NCI-H2107 treated with DMSO at 0.1 percent for 48 hours (cell line): ENCODE data around the gene CLCN2.

ENCODE experiments used
- DNase-seq: peaks from one replicate; lab custom pipeline; 2025; ENCODE audit not compliant: unreplicated experiment; lab: John Stamatoyannopoulos, UW

The CLCN2 gene

DNA sequence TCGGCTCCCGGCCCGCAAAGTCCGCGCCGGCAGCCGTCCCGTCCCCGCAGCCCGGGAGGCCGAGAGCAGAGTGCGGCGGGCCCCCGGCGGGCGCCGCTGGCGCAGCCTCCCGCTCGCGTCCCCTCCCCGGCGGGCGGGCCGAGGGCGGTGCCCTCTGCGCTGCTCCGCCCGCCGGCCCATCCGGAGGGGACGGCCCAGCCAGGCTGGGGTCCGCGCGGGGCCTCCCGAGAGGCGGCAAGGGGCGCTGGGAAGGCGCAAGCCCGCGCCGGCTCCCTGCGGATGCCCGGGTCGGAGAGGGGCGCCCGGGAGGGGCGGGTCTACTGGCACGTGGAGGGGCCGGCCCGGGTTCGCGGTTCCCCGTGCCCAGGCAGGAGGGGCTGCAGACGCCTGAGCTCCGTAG, at the start of gene CLCN2, which contains the start of gene POLR2H:
CLCN2 (minus strand) TSS at position 74 of the 400 bp plus-strand sequence. CDS start 126 bp downstream, outside the sequence.
POLR2H (plus strand) TSS at position 179 of the 400 bp plus-strand sequence. CDS start 1,783 bp downstream, outside the sequence.
- no peak for DNase-seq

DNA sequence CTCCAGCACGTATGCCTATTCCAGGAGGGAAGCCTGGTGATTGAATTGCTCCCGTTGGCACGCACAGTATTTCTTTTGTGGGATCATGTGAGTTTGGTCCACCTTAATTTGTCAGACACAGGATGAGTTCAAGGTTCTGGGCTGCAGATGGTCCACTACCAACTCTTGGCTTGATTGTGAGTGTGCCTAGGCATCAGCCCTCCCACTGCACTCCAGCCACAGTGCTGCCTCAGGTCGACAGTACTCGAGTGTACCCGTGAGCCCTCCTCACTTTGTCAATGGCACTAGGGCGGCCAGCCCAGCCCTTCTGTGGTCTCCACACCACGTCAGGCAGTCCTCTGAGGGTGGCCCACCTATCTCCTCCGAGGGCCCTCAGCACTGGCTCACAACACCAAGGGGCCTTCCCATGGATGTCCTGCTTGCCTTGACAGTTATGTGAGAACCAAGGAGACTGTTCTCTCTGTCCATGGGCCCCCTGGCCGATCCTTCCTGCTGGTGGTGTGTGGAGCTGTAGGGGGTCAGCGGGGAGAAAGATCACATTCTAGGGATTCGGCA, 48.6 kb upstream of the CLCN2 start:
- DNase-seq = no peak

DNA sequence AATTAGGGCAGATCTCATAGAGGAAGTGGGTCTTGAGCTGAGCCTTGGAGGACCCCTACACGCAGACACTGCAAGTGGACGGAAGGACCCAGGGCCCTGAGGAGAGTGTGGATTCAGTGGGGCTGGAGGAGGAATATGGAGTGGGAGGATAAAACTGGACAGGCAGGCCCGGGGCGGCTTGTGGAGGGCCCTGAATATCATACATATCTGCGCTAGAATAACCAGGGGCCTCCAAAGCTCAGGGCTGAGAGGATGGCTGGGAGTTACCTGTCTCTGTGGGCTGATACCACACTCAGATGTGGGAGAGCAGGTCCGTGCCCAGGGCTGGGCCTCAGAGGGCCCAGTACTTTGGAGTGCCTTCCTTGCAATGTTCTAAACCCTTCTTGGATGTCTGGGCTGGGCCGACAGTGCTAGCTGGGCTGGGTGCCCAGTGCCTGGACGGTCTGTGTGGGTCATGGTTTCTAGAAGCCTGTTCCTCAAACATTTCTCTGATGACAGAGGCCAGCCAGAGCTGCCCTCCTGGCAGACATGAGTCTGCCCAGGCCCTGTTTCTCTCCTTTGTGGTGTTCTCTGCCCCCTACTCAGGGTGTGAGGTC, 48.0 kb upstream of the CLCN2 start:
- no peak for DNase-seq

DNA sequence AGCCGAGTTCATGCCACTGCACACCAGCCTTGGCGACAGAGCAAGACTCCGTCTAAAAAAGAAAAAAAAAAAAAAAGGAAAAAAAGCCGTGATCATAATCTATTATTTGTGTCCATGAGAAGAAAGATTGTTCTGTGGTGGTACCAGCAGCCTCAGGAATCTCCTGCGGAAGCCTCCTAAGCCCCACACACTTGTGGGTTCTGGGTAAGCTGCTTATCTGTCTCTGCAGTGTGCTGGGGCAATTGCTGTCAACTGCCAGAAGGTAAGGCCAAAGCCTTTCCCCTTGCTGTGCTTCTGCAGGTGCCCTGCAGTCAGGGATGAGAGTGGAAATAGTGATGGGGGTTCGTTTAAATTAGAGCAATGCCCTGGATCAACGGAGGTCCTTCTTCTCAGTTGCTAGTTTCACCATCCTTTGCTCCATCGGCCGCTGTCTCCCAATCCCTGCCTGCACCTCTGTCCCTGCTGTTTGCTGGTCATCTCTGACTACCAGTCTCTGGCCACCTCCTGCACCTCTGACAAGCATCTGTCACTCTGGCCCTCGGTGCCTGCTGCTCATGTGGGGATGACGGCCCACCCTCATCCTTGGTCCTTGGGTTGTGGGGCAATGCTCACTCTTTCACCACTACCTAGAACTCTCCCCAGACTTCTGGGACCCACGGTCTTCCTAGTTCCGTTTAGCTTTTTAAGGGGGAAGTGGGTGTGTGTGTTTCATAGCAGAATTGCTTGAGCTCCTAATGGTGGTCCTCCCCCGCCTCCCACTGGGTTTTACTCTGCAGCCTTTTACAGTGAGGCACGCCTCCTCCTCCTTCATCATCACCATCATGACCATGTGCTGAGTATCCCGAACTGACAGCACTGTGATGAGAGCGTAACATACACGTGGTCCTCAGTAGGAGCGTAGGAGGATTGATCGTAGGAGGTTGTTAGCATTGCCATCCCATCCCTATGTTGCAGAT, 43.9 kb upstream of the CLCN2 start:
- no peak for DNase-seq

DNA sequence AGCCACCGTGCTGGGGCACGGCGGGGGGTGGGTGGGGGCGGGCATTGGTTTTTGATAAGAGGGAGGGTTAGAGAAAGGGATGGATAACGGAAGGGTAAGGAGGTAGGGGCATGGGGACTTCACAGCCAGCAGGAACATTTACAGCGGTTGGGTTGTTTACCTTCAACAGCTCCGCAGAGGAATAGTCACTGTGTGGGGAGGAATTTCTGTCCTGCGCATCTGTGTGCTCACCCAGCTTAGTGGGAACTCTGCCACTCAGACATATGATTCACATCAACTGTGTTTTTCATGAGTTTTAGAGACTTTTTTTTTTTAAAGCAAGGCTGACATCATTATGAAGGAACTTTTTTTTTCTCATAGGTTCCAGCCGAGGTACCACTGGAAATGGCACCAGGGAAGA, 38.0 kb upstream of the CLCN2 start:
- DNase-seq = no peak

DNA sequence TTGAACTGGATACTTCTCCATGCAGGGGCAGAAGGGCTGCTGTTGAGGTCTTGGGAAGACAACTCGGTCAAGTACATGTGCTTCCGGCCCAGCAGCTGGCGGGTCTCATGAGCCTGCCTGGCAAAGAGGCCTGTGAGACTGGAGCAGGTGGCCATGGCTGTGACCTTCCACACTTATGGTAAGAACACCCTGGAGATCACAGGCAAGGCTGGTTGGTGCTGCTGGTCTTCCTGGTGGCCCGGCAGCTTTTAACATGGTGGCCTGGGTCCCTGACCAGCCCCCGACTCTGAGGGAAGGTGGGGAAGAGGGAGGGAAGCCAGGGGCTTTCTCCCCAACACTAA, 33.9 kb upstream of the CLCN2 start:
- DNase-seq = no peak

DNA sequence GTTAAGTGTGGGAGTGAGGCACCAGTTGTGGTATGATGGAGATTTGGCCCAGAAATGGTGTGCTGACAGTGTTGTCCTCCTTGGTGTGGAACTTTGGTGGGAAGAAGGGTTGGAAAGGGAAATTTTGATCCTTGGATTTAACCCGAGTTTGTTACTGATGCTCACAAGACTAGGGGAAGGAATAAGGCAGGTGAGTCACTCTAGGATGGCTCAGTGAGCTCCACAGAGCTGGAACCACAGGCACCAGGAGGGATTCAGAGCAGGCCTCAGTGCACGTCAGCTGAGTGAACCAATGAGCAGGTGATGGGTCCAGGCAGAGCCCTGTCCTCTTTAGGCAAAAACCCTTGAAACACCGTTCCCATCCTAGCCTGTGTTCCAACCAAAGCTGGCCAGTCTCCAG, 29.9 kb upstream of the CLCN2 start:
- no peak for DNase-seq

DNA sequence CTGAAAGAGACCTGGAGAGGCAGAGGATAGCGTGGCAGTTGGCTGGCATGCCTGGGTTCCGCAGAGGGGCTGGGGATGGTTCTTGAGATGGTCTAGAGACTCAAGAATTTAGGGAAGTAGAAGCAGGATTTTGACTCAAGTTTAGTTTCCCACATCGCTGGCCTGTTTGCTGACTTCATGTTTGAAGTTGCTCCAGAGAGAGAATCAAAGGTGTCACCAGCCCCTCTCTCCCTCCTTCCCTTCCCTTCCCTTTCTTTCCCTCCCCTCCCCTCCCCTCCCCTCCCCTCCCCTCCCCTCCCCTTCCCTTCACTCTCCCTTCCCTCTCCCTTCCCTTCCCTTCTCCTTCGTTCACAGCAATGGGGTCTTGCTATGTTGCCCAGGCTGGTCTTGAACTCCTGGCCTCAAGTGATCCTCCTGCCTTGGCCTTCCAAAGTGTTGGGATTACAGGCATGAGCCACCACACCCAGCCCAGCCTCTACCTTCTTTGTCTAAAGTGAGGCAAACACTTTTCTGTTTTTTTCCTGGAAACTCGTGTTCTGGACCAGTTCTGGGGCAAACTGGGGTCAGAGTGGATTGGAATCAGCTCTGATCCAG, 28.6 kb upstream of the CLCN2 start:
- no peak for DNase-seq

DNA sequence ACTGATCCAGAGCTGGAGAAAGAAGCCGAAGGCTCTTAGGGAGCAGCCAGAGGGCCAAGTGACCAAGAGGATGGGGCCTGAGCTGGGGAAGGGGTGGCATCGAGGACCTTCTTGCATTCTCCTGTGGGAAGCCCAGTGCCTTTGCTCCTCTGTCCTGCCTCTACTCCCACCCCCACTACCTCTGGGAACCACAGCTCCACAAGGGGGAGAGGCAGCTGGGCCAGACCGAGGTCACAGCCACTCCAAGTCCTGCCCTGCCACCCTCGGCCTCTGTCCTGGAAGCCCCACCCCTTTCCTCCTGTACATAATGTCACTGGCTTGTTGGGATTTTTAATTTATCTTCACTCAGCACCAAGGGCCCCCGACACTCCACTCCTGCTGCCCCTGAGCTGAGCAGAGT, 28.0 kb upstream of the CLCN2 start:
- DNase-seq = no peak

DNA sequence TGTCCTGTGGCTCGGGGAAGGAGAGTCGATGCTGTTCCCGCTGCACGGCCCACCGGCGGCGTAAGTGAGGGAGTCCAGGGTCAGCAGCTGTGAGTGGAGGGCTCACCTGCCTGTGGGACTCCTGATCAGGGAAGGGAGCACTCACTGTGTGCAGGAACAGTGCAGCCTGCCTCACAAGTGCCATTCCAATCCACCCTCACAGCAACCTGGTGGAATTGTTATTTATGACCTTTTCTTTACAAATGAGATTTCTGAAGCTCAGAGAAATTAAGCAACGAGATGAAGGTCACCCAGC, 27.5 kb upstream of the CLCN2 start:
- no peak for DNase-seq

DNA sequence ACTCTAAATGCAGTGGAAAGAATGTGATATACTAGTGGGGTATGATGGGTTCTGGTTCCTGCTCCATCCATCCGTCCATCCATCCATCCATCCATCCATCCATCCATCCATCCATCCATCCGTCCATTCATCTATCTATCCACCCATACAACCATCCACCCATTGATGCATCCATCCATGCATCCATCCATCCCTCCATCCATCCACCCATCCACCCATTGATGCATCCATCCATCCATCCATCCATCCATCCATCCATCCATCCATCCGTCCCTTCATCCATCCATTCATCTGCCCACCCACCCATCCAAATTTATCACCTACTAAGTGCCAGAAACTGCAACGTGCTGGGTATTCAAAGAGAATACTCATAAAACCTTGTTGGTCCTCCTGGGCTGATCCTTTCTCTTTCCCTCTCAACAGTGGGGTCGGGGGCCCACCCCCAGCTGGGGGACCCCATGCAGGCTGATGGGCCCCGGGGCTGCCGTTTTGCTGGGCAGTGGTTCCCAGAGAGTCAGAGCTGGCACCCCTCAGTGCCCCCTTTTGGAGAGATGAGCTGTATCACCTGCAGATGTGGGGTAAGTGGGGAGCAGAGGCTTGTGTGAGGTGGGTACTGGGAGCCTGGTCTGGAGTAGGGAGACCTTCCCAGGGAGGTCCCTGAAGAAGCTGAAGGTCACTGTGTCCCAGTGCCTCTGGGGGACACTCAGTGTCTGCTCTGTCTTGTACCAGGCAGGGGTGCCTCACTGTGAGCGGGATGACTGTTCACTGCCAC, 26.9 kb upstream of the CLCN2 start:
- DNase-seq = no peak

DNA sequence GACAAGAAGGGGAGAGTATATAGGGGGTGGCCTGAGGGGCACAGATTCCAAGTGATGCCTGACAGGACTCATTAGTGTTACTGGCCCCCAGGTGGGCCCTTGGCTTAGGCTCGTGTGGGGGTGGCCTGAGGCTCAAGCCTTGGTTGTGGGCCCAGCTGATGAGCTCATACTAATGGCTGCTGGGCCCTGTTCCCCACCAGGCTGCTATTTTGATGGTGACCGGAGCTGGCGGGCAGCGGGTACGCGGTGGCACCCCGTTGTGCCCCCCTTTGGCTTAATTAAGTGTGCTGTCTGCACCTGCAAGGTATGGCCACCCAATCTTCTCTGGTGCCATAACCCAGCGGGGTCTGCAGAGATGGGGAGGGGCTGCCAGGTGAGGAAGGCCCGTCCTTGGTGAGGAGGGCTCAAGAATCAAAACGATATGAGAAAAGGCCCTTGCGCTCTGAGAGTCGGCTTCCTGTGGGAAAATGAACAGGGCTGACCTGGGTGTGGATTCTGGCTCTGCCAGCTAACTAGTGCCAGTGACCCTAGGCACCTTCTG, 25.8 kb upstream of the CLCN2 start:
- DNase-seq = no peak

DNA sequence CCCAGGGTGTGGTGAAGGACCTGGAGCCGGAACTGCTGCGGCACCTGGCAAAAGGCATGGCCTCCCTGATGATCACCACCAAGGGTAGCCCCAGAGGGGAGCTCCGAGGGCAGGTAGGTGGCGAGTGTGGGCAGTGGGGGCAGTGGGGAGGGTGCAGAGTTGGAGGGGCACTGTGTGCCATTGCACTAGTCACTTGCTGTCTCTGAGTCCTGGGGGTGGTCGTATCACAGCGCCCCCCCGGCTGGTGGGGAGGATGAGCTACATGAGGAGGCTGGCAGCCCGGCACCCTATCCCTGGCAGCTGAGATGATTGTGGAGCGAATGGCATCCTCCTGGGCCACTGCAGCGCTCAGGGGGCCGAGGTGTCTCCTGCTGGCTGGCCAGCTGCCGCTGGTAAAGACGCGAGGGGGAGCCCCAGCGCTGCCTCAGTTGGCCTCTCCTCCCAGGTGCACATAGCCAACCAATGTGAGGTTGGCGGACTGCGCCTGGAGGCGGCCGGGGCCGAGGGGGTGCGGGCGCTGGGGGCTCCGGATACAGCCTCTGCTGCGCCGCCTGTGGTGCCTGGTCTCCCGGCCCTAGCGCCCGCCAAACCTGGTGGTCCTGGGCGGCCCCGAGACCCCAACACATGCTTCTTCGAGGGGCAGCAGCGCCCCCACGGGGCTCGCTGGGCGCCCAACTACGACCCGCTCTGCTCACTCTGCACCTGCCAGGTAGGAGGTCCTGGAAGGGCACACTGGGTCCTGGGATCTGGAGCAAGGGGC, 24.8 kb upstream of the CLCN2 start:
- no peak for DNase-seq

DNA sequence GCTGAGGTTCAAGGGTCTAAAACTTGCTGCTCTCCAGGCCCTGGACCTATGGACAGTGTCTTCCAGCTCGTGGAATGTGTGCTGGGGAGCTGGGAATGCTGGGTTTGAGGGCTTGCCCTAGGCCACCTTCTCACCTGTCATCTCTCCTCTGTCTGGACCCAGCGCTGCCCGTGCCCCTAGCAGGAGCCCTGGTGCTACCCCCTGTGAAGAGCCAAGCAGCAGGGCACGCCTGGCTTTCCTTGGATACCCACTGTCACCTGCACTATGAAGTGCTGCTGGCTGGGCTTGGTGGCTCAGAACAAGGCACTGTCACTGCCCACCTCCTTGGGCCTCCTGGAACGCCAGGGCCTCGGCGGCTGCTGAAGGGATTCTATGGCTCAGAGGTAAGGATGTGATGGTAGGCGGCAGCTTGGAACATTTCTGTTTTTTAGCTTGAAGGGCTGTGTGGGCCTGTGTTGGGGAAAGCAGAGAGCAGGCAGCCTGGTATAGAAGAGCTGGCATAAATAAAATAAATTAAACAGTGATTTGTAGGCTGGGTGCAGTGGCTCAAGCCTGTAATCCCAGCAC, 23.5 kb upstream of the CLCN2 start:
- DNase-seq = no peak

DNA sequence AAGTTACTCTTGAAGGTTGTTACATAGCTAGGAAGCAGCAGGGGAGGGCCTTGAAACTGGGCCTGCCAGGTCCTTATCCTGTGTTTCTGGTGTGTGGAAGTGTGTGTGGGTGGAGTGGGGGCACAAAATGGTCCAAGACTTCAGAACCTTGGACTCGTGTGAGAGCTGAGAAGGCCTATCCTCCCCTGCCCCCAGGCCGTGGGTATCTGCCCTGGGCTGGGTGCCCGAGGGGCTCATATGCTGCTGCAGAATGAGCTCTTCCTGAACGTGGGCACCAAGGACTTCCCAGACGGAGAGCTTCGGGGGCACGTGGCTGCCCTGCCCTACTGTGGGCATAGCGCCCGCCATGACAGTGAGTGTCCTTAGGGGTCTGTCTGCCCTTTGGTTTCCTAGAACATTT, 22.9 kb upstream of the CLCN2 start:
- no peak for DNase-seq

DNA sequence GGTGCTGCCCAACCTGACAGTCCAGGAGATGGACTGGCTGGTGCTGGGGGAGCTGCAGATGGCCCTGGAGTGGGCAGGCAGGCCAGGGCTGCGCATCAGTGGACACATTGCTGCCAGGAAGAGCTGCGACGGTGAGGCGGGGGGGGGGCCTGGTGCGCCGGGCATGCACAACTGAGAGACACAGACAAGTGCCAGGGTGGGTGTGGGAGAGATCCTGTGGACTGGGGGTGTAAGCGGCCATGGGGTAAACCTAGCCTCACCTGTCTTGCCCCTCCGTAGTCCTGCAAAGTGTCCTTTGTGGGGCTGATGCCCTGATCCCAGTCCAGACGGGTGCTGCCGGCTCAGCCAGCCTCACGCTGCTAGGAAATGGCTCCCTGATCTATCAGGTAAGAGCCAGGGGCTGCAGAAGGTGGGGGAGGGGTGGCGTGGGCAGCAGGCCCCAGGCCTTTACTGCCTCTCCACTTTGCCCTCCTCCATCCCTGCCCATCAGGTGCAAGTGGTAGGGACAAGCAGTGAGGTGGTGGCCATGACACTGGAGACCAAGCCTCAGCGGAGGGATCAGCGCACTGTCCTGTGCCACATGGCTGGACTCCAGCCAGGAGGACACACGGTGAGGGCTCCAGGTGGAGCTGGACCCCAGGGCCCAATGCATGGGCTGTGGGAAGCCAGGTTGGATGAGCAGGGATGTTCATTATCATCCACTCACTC, 21.8 kb upstream of the CLCN2 start:
- DNase-seq = no peak

DNA sequence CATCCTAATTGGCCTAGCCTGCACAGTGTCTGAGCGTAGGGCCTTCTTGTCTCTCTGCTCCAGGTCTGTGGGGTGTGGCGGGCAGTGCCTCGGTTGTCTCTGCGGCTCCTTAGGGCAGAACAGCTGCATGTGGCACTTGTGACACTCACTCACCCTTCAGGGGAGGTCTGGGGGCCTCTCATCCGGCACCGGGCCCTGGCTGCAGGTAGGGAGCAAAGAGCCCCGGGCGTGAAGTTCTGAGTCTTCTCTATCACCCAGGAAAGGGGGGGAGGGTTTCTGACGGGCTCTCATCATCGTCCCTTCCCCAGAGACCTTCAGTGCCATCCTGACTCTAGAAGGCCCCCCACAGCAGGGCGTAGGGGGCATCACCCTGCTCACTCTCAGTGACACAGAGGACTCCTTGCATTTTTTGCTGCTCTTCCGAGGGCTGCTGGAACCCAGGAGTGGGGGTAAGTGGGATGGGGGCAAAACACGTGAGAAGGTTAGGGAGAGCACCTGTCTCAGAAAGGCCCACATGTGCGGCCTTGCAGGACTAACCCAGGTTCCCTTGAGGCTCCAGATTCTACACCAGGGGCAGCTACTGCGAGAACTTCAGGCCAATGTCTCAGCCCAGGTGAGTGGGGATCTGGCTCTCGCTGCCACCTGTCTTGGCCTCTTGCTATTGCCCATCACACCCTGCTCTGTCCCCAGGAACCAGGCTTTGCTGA, 21.1 kb upstream of the CLCN2 start:
- DNase-seq = no peak
